Fibroblast of villous mesenchyme (primary cell): Measurements from ENCODE around the gene MRPS22. TPM values are rescaled to one million over a fixed set of nuclear protein-coding genes. Genes with fewer than 3 reads are reported as not detected.

Experiments
- DNase-seq: peaks from one replicate; pipeline ENCODE4 v3.0.0-alpha.2; 2010; ENCODE audit warnings: low read depth
- H3K4me3 ChIP-seq: 2 replicates; pipeline ENCODE4 v1.5.1; 2011; ENCODE audit warnings: low read depth, mild to moderate bottlenecking, low read length
- total RNA-seq: library from RNA; depleted of rRNA; stranded (reverse); fragments of >200 nt; gene quantifications from 2 replicates; pipeline ENCODE4 v1.2.3, GENCODE V29; 2012
- TF ChIP-seq, protein P1 (sequence below): IDR thresholded peaks from 2 replicates; pipeline ENCODE4 v1.5.1; 2012; ENCODE audit warnings: low read depth, mild to moderate bottlenecking, low read length; ENCODE audit not compliant: insufficient read depth

MRPS22 gene
- total RNA-seq, 1 donor = 89.8 TPM

DNA sequence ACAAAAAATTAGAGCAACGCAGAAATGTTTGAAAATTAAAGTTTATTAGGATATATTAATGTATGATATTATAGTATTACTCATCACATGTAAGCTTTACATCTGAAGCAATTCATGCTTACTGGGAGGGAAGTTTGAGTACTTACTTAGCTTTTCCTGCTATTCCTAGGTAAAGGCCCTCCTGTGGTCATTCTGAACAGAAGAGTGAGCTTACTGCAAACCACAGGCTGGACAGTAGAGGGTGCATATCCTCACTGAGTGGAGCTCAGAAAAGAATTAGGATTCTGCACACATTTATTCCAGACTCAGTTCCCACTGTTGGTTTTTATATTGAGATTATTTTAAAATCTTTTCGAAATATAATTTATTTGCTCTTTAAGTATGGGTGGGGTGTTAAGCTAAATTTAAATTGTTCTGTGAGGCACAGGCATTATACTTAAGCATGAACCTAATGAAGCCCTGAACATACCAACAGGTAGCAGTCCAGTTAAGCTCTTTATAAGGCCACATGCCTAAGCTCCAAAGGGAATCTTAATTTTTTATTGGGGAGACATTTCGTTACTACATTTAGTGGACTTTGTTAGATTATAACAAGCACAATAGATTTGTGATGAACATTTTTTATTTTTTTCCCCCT lies 10.2 kb downstream of the MRPS22 start:
- TF ChIP-seq, protein P1, sequence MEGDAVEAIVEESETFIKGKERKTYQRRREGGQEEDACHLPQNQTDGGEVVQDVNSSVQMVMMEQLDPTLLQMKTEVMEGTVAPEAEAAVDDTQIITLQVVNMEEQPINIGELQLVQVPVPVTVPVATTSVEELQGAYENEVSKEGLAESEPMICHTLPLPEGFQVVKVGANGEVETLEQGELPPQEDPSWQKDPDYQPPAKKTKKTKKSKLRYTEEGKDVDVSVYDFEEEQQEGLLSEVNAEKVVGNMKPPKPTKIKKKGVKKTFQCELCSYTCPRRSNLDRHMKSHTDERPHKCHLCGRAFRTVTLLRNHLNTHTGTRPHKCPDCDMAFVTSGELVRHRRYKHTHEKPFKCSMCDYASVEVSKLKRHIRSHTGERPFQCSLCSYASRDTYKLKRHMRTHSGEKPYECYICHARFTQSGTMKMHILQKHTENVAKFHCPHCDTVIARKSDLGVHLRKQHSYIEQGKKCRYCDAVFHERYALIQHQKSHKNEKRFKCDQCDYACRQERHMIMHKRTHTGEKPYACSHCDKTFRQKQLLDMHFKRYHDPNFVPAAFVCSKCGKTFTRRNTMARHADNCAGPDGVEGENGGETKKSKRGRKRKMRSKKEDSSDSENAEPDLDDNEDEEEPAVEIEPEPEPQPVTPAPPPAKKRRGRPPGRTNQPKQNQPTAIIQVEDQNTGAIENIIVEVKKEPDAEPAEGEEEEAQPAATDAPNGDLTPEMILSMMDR = peak; percentile 85
- no peak overlapping the region for H3K4me3 ChIP-seq
- peak; percentile 64 for DNase-seq

DNA sequence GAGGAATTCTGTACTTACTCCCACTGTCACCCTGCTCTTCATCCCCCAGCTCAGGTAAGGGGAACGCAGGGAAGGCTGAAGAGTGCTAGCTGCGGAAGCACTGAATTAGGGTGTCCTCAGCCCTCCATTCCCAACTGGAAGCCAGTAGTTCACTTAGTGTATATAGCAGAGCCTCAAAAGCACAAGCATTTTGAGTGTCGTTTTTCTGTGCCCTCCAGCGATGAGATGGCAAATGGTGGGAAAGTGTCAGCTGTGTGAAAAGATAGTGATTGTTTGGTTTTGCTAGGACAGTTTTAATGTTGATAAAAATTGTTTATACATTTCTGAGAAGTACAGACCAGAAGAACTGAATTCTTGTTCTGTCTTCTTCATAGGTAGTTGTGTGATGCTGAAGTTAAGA lies 10.8 kb downstream of the MRPS22 start:
- TF ChIP-seq, protein P1 = no peak
- DNase-seq = no peak
- no peak overlapping the region for H3K4me3 ChIP-seq

DNA sequence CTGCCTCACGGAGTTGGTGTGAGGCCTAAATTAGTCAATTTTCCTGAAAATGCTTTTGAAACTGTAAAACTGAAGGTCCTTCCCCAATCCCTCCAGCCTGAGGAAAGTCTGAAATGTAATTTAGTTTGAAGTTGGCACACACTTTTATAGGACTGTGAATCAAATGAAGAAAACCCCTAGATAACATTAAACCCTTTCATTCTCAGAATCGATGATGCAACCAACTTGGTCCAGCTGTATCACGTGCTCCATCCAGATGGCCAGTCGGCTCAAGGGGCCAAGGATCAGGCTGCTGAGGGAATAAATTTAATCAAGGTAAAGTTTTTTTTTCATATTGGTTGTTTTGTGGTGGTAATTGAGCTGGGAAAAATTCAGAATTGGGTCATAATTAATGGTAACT lies 11.7 kb downstream of the MRPS22 start:
- TF ChIP-seq, protein P1 = no peak
- peak; percentile 86 for DNase-seq
- no peak overlapping the region for H3K4me3 ChIP-seq

DNA sequence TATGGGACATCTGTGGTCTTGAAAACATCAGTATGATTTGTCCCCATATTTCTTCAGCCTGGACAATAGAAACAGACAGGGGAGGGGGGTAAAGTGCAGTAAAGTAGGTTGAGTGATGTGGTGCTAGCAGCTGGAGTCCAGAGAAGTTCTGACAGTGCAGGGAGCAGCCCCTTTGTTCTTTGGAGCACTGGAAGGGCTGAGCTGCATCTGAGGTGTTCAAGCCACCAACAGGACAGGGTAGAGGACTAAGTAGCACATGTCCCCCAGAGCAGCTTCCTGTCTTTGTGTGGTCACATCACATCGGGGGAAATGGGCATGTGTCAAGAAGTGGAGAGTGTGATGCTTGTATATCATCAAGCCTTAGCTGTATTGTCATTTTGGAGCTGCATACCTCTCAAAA lies 12.1 kb downstream of the MRPS22 start:
- no peak for DNase-seq
- H3K4me3 ChIP-seq = no peak overlapping the region
- TF ChIP-seq, protein P1 = no peak

DNA sequence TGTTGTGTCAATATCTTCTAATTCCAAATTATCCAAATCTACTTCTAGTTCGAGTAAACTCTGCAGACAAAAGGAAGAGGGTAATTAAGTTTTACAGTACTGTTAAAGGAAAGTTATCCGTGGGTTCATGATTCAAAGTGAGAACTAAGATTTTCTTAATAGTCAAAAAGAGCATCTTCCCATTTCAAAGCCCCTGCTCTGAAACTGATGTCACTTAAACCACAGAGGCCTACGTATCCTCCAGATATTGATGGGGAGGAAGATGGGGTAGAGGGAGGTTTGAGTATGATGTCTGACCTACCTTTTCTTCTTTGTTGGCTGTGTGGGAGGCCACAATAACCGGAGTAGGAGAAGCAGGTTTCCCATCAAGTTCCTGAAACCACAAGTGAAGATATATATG lies 14.1 kb downstream of the MRPS22 start:
- TF ChIP-seq, protein P1 = no peak
- no peak for DNase-seq

DNA sequence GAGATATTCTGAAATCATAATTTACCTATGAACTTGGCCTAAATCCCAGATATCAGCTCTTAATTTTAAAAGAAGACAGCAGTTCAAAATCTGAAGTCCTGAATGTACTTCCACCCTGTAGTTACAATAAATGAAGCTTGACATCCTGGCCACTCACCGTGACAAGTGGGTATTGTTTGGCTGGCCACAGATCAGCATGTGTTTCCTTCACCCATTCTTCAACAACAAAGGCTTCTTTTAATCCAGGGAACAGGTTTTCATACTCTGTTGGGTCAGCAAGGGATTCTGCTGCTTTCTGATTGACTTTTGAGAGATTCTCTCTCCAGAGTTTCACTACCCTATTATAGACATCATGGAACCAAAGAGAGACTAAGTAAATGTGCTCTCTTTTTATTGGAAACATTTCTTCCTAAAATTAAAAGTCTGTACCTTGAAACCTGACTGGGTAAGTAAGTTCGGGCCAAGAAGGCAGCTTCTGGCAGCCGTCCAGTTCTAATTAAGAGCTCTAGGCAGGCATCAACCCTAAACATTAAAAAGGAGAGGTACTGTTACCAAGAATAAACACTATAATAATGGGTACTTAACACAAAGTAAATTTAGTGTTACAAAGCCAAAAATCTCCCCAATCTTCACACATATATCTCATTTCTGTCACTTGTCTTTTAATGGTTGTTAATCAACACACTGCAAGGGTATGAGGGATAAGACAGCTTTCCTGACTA lies 15.2 kb downstream of the MRPS22 start:
- TF ChIP-seq, protein P1 = no peak
- no peak for DNase-seq
- no peak overlapping the region for H3K4me3 ChIP-seq

More for the DNA sequence above, 14.1 kb downstream of the MRPS22 start:
- no peak overlapping the region for H3K4me3 ChIP-seq

DNA sequence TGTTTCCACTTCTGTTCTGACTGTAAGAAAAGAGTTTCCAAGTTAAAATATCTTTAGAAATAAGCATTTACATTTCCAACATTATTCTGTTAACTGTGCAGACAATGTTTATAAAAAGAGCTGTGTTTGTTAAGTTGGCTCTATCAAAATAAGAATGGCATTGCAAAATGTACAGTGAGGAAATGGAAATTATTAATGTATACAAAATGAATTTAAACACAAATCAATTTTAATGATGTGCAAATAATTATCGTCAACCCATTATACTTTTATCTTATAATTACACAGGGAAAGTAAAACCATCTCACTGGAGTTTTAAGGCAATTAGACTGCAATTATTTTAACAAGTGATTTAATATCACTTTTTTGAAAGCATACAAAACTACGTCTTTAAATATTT lies 17.5 kb downstream of the MRPS22 start:
- no peak for DNase-seq
- TF ChIP-seq, protein P1 = no peak
- H3K4me3 ChIP-seq = no peak overlapping the region
